GM19239 (cell line): ENCODE results near the gene THRB.
"Not testable (repeated sequence)": the region's sequence is repeated elsewhere in the genome, so short reads cannot be mapped to it uniquely, and the experiment has no call there.

Experiments used
- DNase-seq: peaks from one replicate; pipeline ENCODE4 v3.0.0; 2011; ENCODE audit warnings: low spot score; ENCODE audit not compliant: insufficient read length
- FAIRE-seq: peaks from 2 replicates; lab custom pipeline; 2011; peaks lifted over from hg19 to GRCh38; lab: Jason Lieb, UNC

The THRB gene

GRCh38 chr3:24417730-24418129, 76.9 kb downstream of the THRB start:
- DNase-seq (no peak), FAIRE-seq (no peak)

- FAIRE-seq (no peak), DNase-seq (no peak)
Observed at GRCh38 chr3:24416224-24416623, 78.4 kb downstream of the THRB start.

- FAIRE-seq (no peak), DNase-seq (no peak)
Observed at GRCh38 chr3:24415824-24416223, 78.8 kb downstream of the THRB start.

GRCh38 chr3:24413662-24414061, 81.0 kb downstream of the THRB start:
- FAIRE-seq, result not testable (repeated sequence)

GRCh38 chr3:24410860-24411259, 83.8 kb downstream of the THRB start:
- FAIRE-seq, result no peak
- no peak for DNase-seq

More at GRCh38 chr3:24413662-24414061, 81.0 kb downstream of the THRB start:
- DNase-seq, result not testable (repeated sequence)

- DNase-seq (no peak), FAIRE-seq (no peak)
Observed at GRCh38 chr3:24407980-24408680, 86.5 kb downstream of the THRB start.

GRCh38 chr3:24406900-24407299, 87.8 kb downstream of the THRB start:
- DNase-seq (no peak), FAIRE-seq (no peak)

GRCh38 chr3:24405057-24405456, 89.6 kb downstream of the THRB start:
- DNase-seq (no peak), FAIRE-seq (no peak)

GRCh38 chr3:24401811-24402185, 92.9 kb downstream of the THRB start:
- DNase-seq (no peak), FAIRE-seq (no peak)

GRCh38 chr3:24401090-24401810, 93.4 kb downstream of the THRB start:
- DNase-seq (no peak), FAIRE-seq (no peak)

GRCh38 chr3:24400450-24400849, 94.2 kb downstream of the THRB start:
- FAIRE-seq, result no peak
- no peak for DNase-seq

GRCh38 chr3:24400015-24400414, 94.6 kb downstream of the THRB start:
- DNase-seq, result no peak
- no peak for FAIRE-seq

GRCh38 chr3:24399614-24400013, 95.0 kb downstream of the THRB start:
- DNase-seq (no peak), FAIRE-seq (no peak)

- DNase-seq, FAIRE-seq: not testable (repeated sequence)
Observed at GRCh38 chr3:24398712-24399111, 95.9 kb downstream of the THRB start.

- no peak for FAIRE-seq
- no peak for DNase-seq
Observed at GRCh38 chr3:24396338-24396737, 98.3 kb downstream of the THRB start.

GRCh38 chr3:24394754-24395153, 99.9 kb downstream of the THRB start:
- DNase-seq, result no peak
- no peak for FAIRE-seq

- DNase-seq (no peak), FAIRE-seq (no peak)
Observed at GRCh38 chr3:24393316-24393715, 101.3 kb downstream of the THRB start.

GRCh38 chr3:24390169-24391130, 104.2 kb downstream of the THRB start:
- no peak for DNase-seq
- FAIRE-seq, result no peak

- no peak for DNase-seq
Observed at GRCh38 chr3:24389108-24390090, 105.3 kb downstream of the THRB start.

More at GRCh38 chr3:24389108-24390090, 105.3 kb downstream of the THRB start:
- no peak for FAIRE-seq
